Endothelial cell of umbilical vein (primary cell): ENCODE data around the gene TLN1.

Experiments used
- GATA2 ChIP-seq: IDR thresholded peaks from 2 replicates; pipeline ENCODE4 v1.7.0; 2011; ENCODE audit warnings: low read depth, mild to moderate bottlenecking, moderate library complexity, mixed read lengths, low read length; ENCODE audit not compliant: insufficient read length, insufficient read depth
- MYC ChIP-seq: IDR thresholded peaks from one replicate; pipeline ENCODE4 v1.6.1; 2011; ENCODE audit warnings: mild to moderate bottlenecking, low read depth, low read length
- POLR2A ChIP-seq: IDR thresholded peaks from 2 replicates; pipeline ENCODE4 v1.6.1; 2012; ENCODE audit warnings: low read depth, mild to moderate bottlenecking, control low read depth, low read length

DNA sequence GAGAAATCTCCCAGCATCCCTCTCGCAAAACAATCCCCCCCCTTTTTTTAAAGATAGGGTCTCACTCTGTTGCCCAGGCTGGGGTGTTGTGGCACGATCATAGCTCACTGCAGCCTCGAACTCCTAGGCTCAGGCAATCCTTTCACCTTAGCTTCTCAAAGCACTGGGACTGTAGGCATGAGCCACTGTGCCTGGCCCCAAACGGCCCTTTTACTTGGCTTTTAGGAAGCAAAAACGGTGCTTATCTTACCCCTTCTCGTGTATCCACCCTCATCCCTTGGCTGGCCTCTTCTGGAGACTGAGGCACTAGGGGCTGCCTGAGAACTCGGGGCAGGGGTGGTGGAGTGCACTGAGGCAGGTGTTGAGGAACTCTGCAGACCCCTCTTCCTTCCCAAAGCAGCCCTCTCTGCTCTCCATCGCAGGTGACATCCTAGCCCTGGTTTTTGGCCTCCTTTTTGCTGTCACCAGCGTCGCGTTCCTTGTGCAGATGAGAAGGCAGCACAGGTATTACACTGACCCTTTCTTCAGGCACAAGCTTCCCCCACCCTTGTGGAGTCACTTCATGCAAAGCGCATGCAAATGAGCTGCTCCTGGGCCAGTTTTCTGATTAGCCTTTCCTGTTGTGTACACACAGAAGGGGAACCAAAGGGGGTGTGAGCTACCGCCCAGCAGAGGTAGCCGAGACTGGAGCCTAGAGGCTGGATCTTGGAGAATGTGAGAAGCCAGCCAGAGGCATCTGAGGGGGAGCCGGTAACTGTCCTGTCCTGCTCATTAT, 51.5 kb downstream of the TLN1 start:
- TF ChIP-seq POLR2A (no peak), GATA2 (no peak), MYC (no peak)
